Activated B cell treated with CpG ODN at 0.5 μM for 24 hours (primary cell): ENCODE measurements around the gene RBM47. TPM values are rescaled to one million over a fixed set of nuclear protein-coding genes. Genes with fewer than 3 reads are reported as not detected.

ENCODE experiments used
- ATAC-seq: fragments of 200-7000 bp; cut with Tn5 transposase; one replicate; pipeline ENCODE4 v1.10.0; 2021; ENCODE audit warnings: low read depth, mild to moderate bottlenecking, moderate library complexity
- CTCF ChIA-PET: fragments of 350-600 bp; sonication (Branson Sonifier 250); formaldehyde crosslinking; loops from one replicate; lab custom pipeline; 2021; ENCODE audit warnings: antibody characterized with exemption; lab: Charles Lee
- POLR2A ChIA-PET: fragments of 350-600 bp; sonication (Branson Sonifier 250); formaldehyde crosslinking; loops from one replicate; lab custom pipeline; 2021; ENCODE audit warnings: antibody characterized with exemption; lab: Charles Lee
- DNase-seq: peaks from one replicate; pipeline ENCODE4 v3.0.0; 2022
- H3K27ac Mint-ChIP-seq: one replicate; pipeline ENCODE4 v1.8.0; 2020; ENCODE audit warnings: mixed read lengths
- H3K27me3 Mint-ChIP-seq: one replicate; pipeline ENCODE4 v1.8.0; 2021; ENCODE audit warnings: mixed read lengths
- H3K36me3 Mint-ChIP-seq: one replicate; pipeline ENCODE4 v1.8.0; 2021; ENCODE audit warnings: low read depth, mixed read lengths
- H3K4me1 Mint-ChIP-seq: one replicate; pipeline ENCODE4 v1.8.0; 2021; ENCODE audit warnings: mixed read lengths
- H3K4me3 Mint-ChIP-seq: one replicate; pipeline ENCODE4 v1.8.0; 2020; ENCODE audit warnings: mild to moderate bottlenecking, mixed read lengths
- H3K9me3 Mint-ChIP-seq: one replicate; pipeline ENCODE4 v1.8.0; 2020; ENCODE audit warnings: mixed read lengths
- CTCF ChIP-seq: fragments of 200-600 bp; IDR thresholded peaks from one replicate; pipeline ENCODE4 v1.8.0; 2022; ENCODE audit warnings: antibody characterized with exemption, mild to moderate bottlenecking
- intact Hi-C: fragments of 100-400 bp; cut with micrococcal nuclease; formaldehyde crosslinking; loops from one replicate; pipeline ENCODE4 v1.15.1; 2024
- total RNA-seq: library from RNA; stranded (reverse); gene quantifications from 2 replicates; pipeline ENCODE4 v1.2.3, GENCODE V29; 2022

The RBM47 gene
- total RNA-seq, 1 donor from 2014 or later: 8.0 TPM

- intact Hi-C loops: no loop called here
- H3K4me3 Mint-ChIP-seq: no peak overlapping the region
- peaks cover 4% of the 10 kb centered on the region for H3K36me3 Mint-ChIP-seq
- H3K27me3 Mint-ChIP-seq: peaks cover 3% of the 10 kb centered on the region
- H3K4me1 Mint-ChIP-seq: no peaks in the 10 kb centered on the region
- ChIA-PET POLR2A (no interaction called here), CTCF (no interaction called here)
- no peak for DNase-seq
- TF ChIP-seq CTCF: no peak
- no peak overlapping the region for H3K27ac Mint-ChIP-seq
- peaks cover 10% of the 10 kb centered on the region for H3K9me3 Mint-ChIP-seq
- ATAC-seq: no peak
Observed at GRCh38 chr4:40402556-40402955, 227.1 kb downstream of the RBM47 start.

GRCh38 chr4:40401631-40402030 is 228.0 kb downstream of the RBM47 start:
- DNase-seq (no peak), ATAC-seq (no peak)
- no peaks in the 10 kb centered on the region for H3K4me1 Mint-ChIP-seq
- H3K27me3 Mint-ChIP-seq: peaks cover 3% of the 10 kb centered on the region
- intact Hi-C loops: no loop called here
- H3K9me3 Mint-ChIP-seq: peaks cover 9% of the 10 kb centered on the region
- H3K4me3 Mint-ChIP-seq: no peak overlapping the region
- H3K36me3 Mint-ChIP-seq: peaks cover 3% of the 10 kb centered on the region
- ChIA-PET POLR2A (no interaction called here), CTCF (no interaction called here)
- H3K27ac Mint-ChIP-seq: no peak overlapping the region
- TF ChIP-seq CTCF: no peak

- ATAC-seq (no peak), DNase-seq (no peak)
- H3K27me3 Mint-ChIP-seq: peaks cover 3% of the 10 kb centered on the region
- POLR2A ChIA-PET: no interaction called here
- peaks cover 6% of the 10 kb centered on the region for H3K9me3 Mint-ChIP-seq
- peaks cover 3% of the 10 kb centered on the region for H3K36me3 Mint-ChIP-seq
- TF ChIP-seq CTCF: no peak
- intact Hi-C loops: no loop called here
- H3K4me3 Mint-ChIP-seq: no peak overlapping the region
- CTCF ChIA-PET: no interaction called here
- no peak overlapping the region for H3K27ac Mint-ChIP-seq
- no peaks in the 10 kb centered on the region for H3K4me1 Mint-ChIP-seq
Observed at GRCh38 chr4:40401096-40401495, 228.6 kb downstream of the RBM47 start.

GRCh38 chr4:40399578-40399977 is 230.1 kb downstream of the RBM47 start:
- Mint-ChIP-seq H3K4me3 (no peak overlapping the region), H3K9me3 (no peaks in the 10 kb centered on the region), H3K36me3 (no peaks in the 10 kb centered on the region), H3K27ac (no peak overlapping the region), H3K4me1 (no peaks in the 10 kb centered on the region), H3K27me3 (no peaks in the 10 kb centered on the region)
- CTCF ChIA-PET: no interaction called here
- DNase-seq (no peak), ATAC-seq (no peak)
- intact Hi-C loops: no loop called here
- TF ChIP-seq CTCF: no peak
- POLR2A ChIA-PET: no interaction called here

- Mint-ChIP-seq H3K9me3 (no peaks in the 10 kb centered on the region), H3K4me3 (no peak overlapping the region), H3K27ac (no peak overlapping the region), H3K27me3 (no peaks in the 10 kb centered on the region), H3K36me3 (no peaks in the 10 kb centered on the region), H3K4me1 (no peaks in the 10 kb centered on the region)
- ATAC-seq (no peak), DNase-seq (no peak)
- ChIA-PET CTCF (no interaction called here), POLR2A (no interaction called here)
- intact Hi-C loops: no loop called here
- no peak for TF ChIP-seq CTCF
Observed at GRCh38 chr4:40395908-40396793, 233.5 kb downstream of the RBM47 start.
